Transverse colon (tissue), 4 donors: ENCODE data around the gene FAM120B.

Experiments
- CTCF ChIP-seq, 5 experiments: fragments of 200-600 bp in 3 of 5; fragments of 450-650 bp in 2 of 5; sonication (generic) in 3 of 5; IDR thresholded peaks; 1 replicate in 2 of 5; 2 replicates in 3 of 5; pipeline ENCODE4 v1.5.1; 2016 to 2017; ENCODE audit warnings: antibody characterized with exemption in 5 of 5, inconsistent platforms in 3 of 5, mild to moderate bottlenecking in 2 of 5, moderate library complexity in 1 of 5
- EP300 ChIP-seq: sonication (generic); formaldehyde crosslinking; IDR thresholded peaks from one replicate; pipeline ENCODE4 v1.6.1; 2017; ENCODE audit warnings: antibody characterized with exemption, low read depth
- POLR2A ChIP-seq: fragments of 450-650 bp; IDR thresholded peaks from one replicate; pipeline ENCODE4 v1.6.1; 2016; ENCODE audit warnings: antibody characterized with exemption, mild to moderate bottlenecking, moderate library complexity
- POLR2AphosphoS5 ChIP-seq, 3 donors: sonication (generic); formaldehyde crosslinking; IDR thresholded peaks; one replicate each; pipeline ENCODE4 v1.6.1; 2016; ENCODE audit warnings: antibody characterized with exemption in 3 of 3

- no peak for TF ChIP-seq CTCF (IDR thresholded peaks at IDR 0.05)
- TF ChIP-seq POLR2AphosphoS5 (IDR thresholded peaks at IDR 0.05), result no peak
- no peak for TF ChIP-seq EP300
- TF ChIP-seq POLR2A, result no peak
These were observed 38.1 kb upstream of the FAM120B start for GRCh38 chr6:170268216-170269129.
